Prostate gland (tissue), 2 donors: Measurements from ENCODE around the gene LDLRAD4.

Experiments
- CTCF ChIP-seq, 4 experiments: fragments of 200-600 bp in 2 of 4; fragments of 450-650 bp in 2 of 4; sonication (generic) in 2 of 4; IDR thresholded peaks; 1 replicate in 3 of 4; 2 replicates in 1 of 4; pipeline ENCODE4 v1.5.1; 2016 to 2019; ENCODE audit warnings: antibody characterized with exemption in 4 of 4, mild to moderate bottlenecking in 2 of 4, moderate library complexity in 2 of 4
- POLR2AphosphoS5 ChIP-seq: sonication (generic); formaldehyde crosslinking; IDR thresholded peaks from one replicate; pipeline ENCODE4 v1.6.1; 2017; ENCODE audit warnings: antibody characterized with exemption

- TF ChIP-seq CTCF (IDR thresholded peaks at IDR 0.05) = no peak
- no peak for TF ChIP-seq POLR2AphosphoS5
Measured at GRCh38 chr18:13291745-13292447, 73.3 kb downstream of the LDLRAD4 start.
